GM21390 (cell line): ENCODE data around the gene MFAP4.

Source experiments
- ATAC-seq: cut with Tn5 transposase; IDR thresholded peaks from one replicate; pipeline ENCODE4 v1.9.1; 2021; ENCODE audit not compliant: unreplicated experiment

The MFAP4 gene

DNA sequence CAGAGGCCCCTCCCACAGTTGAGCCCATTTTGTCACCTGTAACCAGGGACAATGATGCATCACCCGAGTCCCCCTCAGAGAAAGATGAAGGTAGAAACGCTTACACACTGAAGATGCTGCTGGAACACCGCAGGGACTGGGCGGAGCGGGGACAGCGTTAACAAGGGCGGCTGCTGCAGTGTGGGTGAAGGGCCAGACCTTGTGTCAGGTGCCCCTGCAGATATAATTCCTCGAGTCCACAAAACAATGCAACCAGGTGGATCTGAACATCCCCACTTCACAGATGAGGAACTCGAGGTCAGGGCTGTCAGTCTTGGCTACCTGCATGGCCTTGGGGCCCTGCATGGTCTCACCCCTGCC is 15.0 kb downstream of the MFAP4 start:
- no peak for ATAC-seq

DNA sequence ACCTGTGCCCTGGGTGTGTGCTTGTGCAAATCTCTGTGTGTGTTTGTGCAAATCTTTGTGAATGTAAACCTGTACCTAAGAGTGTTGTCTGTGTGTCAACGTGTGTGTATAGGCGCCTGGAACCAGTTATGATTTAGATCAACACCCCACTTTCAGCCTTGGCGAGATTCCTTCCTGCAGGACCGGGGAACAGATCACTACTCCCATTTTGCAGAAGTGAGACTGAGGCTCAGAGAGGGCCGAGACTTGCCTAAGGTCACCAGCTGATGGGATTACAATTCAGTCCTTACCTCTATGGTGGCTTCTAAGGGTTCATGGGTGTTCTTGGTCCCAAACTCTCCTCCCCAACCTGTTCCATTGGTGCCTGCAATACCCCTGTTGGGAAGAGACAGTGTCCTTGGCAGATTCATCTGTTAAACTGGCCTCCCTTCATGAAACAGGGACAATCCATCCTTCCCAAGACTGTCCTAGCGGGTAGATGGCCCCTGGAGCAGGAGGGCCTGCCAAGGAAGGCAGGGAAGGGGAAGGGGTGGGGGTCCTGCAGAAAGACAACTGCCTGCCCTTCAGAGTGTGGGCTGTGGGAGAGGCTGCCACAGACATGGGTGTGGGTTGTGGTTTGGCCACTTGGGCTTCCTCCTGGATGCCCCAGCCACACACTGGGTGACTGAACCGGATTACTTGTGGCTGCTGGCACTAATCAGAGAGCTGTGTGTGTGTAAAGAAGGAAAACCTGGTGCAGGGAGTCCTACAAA is 15.6 kb downstream of the MFAP4 start:
- no peak for ATAC-seq

DNA sequence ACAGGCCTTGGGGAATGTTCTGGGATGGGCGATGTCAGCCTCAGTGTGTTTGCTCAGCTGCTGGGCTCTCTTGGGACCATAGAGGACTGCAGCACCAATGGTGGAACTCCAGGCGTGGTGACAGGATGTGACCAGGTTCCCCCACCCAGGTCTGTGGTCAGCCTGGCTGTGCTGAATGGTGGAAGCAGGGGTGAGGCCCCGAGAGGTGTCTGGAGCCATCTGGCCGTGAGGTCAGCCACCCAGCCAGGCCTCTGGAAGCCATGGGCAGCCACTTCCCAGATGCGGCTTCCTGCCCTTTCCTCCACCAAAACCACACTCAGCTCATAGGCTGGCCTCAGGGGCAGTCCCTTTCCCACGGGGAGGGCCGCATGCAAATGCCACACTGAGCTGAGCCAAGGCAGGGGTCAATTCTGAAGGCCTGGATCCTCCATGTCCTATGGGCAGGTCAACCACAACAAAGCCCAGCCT is 16.5 kb downstream of the MFAP4 start:
- ATAC-seq: no peak

DNA sequence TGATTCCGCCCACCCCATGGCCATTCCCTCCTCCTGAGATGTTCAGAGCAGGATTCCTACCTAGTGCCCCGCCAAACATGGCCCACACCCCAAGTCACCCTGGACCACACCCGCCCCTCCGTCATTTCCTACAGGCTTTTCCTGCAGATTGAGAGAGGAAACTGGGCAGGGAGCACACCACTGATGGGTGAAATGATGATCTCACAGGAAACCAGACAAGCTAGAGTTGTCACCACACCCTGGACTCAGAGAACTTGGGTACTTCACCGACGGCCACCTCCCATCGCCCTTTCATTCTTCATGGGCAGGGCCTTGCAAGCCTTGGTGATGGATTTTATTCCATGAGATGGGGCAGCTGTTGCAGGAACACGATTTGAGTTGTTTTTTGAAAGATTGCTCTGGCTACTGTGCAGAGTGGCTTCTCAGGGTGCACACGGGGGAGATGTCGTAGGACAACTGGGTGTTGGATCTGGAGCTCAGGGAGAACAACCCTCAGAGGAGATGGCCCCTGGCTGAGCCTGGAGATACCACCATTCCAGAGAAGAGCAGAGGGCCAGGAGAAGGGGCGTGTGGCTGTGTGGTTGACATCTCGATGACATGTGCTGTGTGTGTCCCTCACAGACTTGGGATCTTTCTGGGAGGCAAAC is 17.0 kb downstream of the MFAP4 start:
- ATAC-seq: no peak

DNA sequence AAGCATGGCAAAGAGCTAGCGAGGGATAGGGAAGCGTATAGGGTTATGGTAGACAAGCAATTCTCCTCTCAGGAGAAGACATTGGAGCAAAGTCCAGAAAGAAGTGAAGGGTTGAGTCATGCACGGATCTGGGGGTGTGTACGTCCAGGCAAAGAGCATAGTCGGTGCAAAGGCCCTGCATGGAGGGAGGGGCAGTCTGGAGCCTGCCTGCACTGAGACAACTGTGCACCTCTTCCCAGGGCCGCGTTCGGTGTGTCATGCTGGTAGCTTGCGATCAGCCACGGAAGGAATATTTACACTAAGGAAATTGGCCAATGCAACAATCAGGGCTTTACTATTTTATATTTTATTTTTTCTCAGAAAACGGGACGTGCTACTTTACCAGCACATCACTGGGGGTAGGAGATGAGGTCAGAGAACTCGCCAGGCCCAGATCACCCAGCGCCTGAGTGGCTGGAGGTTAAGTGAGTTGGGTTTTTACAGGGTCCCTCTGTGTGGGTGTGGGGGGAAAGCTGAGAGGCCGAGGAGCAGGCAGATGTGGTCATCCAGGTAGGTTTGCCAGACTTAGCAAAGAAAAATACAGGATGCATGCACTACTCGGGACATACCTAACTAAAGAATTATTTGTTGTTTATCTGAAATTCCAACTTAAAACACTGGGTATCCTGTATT is 17.7 kb downstream of the MFAP4 start:
- no peak for ATAC-seq

DNA sequence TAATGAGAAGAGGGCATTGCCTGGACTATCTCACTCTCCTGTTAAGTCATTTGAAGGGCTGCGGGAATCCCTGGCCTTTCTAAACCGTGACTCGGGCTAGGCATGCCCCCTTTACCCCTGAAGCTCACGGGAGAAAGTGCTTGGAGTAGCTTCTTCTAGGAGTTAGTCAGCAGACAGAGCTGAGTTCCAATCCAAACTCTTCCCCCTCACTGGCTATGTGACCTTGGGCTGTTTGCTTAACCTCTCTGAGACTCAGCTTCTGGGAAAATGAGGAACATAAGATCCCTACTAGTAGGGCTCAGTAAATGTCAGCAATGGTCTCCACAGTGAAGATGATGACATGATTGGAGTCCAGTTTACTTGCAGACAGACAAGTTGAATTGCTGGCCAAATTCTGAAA is 18.8 kb downstream of the MFAP4 start:
- ATAC-seq: no peak

DNA sequence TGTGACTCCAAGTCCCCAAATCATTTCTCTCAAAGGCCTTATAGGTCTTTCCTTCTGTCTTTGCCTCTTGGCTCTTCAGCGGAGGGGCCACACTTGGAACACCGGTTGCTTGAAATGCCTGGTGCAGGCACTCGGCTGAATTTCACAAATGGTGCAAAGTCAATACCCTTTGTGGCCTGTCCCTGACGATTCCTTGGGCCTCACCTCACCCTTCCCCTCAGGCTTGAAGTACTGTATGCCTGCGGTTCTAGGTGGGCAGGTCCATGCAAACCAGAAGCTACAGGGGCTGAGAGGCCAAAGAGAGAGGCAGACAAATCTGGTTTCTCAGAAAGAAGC is 20.4 kb downstream of the MFAP4 start:
- no peak for ATAC-seq

DNA sequence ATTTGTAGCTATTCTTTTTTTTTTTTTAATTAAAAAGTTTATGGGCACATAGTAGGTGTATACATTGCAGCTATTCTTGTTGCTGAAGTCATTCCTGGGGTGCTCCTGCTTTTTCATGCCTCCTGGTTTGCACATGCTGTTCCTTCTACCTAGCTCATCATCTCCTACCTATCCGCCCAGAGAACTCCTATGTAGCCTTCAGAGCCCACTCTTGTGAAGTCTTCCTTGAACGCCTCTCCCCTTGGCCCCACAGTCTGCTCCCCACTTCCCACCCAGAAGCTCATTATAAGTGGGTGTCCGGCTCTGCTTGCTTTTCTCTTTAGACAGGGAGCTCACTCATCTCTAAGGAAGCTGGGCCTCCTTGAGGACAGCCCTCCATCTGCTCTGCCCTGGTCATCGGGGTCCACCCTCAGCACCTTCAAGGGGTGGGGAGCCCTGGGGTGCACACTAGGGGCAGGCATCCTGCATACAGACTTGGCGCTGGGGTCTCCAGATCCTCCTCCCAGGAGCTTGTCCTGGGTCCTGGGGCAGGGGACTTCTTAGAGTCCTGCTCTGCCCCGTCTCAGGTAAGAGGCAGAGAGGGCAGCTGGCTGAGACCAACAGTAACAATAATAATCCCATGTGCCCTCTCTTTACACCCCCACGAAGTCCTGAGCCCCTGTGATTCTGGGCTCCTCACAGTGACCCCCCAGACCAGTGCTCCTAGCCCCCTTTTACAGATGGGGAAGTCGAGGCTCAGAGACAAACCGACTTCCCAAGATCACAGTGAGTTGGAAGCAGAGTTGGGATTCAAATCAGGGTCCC is 21.0 kb downstream of the MFAP4 start:
- ATAC-seq: no peak

DNA sequence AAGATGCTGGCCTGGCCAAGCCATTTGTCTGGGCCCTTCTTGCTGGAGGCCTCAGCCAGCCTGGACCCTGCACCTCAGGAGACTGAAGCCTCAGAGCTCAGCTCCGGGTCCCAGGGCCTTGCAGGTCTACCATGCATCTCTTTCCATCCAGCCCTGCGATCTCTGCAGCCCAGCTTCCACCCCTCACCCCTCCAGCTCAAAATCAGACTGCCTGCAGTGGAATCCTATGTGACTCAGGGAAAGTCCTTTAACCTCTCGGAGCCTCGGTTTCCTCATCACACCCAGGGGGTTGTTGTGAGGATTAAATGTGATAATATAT is 21.5 kb downstream of the MFAP4 start:
- no peak for ATAC-seq

DNA sequence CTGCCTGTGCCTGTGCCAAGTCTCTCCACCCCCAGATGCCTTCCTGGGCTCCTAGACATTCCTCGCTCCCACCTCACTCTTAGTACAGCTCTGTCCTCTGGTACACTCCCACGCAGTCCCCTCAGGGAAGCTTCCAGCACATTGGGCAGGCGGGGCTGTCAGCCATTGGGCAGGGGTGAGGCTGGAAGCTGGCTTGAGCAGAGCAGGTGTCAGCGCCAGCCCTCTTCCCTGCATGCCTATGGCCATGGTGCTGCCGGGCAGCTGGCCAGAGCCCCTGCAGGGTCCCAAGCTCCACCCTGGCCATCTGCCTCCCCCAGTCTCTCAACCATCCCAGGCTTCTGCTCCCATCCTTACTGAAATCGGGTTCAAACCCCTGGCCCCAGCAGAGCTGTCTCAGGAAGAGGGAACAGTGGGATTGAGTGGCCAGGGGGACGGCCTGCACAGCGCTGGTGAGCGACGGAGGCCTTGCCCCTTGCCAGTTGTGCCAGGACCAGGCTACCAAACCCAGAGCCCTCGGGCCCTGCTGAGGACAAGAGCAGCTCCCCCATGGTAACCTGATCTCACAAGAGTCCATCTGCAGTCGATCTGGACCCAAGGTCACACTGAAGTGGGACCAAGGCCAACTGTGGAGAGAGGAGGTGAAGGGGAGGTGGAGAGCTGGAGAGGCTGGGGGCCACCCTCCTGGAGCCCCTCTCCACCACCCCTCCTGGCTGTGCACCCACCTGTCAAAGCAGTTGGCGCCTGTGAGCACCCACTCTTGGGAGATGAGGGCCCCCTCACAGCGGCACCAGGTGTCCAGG is 22.1 kb downstream of the MFAP4 start:
- ATAC-seq: no peak

DNA sequence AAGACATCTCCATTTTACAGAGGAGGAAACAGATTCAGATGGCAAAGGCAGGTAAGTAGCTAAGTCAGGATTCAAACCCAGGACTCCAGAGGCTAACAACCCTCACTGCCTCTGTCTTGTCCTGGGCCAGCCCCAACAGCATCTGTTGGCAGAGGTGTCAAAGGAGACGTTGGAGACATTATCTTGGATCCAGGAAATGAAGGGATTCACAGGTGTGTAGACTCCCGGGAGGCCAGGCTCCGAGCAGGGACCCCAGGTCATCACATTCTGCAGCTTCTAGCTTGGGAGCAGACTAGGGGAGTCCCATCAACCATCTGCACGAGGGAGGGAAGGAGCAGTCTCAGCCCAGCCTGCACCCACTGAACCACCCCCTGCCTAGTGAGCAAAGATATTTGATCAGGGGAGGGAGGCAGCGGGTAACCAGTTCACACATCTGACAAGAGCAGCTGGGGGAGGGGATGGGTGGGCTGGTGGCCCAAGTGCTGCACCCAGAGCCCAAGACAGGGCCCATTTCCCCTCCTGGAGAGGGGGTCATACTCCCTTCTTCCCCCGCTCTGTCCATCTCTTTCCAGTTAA is 23.4 kb downstream of the MFAP4 start:
- no peak for ATAC-seq

DNA sequence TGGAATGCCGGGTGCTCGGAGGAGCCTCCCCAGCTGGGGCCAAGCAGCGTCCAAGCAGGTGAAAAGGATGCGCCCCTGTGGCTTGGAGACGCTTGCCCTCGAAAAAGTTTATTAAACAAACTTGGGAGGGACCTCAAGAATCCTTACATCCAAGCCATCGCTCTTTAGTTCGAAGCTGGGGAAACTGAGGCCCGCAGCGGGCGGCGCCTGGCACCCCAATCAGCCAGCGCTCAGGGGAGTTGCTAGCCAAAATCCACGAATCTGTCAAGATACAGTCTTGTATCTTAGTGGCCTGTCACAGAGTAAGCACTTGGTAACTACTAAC is 23.9 kb downstream of the MFAP4 start:
- no peak for ATAC-seq

DNA sequence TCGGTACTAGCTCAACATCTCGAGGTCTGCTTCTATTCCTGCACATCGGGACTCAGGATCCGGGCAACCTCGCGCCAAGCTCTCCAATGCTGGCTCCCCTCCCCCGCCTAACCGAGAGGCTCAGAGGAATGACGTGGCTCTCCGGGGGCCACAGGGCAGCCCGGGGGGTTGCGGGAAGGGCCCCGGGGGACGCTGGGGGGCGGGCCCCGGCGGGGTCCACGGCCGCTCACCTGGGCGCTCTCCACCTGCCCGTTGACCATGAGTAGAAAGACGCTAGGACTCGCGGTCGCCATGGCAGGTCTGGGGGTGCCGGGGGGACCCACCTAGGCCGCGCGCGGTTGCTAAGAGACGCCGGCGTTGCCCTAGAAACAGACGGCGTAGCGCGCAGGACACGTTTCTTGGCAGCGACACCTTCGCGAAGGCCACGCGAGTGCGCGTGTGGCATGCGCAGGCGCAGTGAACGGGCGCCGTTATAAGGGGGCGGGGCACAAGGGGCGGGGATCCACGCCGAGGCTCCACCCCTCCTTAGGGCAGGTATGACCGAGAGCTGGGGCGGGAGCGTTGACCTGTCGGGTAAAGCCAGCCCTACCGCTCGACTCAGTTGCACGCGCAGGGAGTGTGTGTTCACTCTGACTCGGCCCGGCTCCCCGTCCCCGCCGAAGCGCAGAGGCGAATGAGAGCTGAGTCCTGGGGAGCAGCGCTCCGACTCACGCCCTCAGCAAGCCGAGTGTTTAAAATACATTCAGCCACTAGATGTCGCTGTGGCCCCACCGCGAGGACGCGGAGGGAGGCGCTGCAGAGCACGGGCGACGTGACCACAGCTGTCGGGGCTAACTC is 24.5 kb downstream of the MFAP4 start, which contains the start of gene B9D1:
B9D1 (minus strand) TSS at position 447 of the 837 bp plus-strand sequence; CDS start at position 293, 154 bp downstream.
- peak; percentile 83 for ATAC-seq

DNA sequence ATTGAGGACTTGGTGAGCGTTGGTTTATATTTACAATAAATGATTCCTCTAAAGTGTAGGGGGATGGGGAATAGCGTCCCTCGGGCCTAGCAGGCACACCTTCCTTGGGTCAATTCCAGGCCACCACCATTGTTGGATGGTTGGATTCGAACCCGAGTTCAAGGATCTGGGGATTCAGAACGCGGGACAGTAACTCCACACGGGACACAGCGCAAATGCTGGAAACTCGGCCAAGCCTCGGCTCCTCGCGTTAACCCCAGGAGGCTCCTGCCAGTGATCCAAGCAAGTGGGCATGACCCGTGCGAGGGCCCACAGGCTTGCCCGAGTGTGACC is 25.1 kb downstream of the MFAP4 start:
- ATAC-seq: no peak

DNA sequence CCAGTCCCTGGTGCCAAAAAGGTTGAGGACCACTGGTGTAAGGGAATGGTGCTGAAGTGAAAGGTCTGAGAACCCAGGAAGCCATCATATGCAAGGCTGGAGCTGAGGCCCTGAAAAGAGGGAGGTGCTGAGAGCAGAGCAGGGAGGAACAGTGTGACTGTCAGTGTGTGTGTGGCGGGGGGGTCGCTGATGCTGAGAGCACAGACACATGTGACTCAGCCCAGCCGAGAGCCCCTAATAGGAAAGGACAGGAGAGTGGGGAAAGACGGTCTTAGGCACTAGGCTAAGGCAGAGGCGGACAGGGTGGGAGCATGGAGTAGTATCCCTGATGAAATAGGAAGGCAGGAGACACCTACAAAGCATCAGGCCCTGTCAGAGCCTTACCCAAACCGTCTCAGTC is 25.7 kb downstream of the MFAP4 start:
- ATAC-seq: no peak

DNA sequence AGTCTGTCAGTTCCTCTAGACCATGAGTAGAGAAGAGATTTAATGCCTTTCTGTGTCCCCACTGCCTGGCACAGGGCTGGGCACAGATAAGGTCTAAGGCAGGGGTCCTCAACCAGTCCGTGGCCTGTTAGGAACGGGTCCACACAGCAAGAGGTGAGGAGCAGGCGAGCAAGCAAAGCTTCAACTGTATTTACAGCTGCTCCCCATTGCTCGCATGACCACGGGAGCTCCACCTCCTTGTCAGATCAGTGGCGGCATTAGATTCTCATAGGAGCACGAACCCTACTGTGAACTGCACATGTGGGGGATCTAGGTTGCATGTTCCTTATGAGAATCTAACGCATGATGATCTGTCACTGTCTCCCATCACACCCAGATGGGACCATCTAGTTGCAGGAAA is 26.2 kb downstream of the MFAP4 start:
- ATAC-seq: no peak

DNA sequence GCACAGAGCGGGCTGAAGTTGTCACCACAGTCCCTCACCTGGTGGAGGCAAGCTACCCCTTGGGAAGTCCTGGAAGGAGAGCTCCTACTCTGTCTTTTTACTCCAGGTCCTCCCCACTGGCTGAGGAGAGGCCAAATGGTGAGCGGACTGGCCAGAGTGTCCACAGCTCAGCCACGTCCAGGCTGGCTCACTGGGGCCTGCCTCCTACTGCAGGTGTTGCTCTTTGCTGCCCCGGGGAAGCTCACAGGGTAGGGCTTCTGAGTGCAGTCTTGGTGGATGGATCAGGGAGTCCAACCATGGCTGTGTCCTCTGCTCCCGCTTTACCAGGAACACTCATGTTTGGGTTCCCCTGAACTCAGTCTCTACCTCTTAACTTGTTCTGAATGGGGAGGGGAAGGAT is 27.1 kb downstream of the MFAP4 start:
- ATAC-seq: no peak

DNA sequence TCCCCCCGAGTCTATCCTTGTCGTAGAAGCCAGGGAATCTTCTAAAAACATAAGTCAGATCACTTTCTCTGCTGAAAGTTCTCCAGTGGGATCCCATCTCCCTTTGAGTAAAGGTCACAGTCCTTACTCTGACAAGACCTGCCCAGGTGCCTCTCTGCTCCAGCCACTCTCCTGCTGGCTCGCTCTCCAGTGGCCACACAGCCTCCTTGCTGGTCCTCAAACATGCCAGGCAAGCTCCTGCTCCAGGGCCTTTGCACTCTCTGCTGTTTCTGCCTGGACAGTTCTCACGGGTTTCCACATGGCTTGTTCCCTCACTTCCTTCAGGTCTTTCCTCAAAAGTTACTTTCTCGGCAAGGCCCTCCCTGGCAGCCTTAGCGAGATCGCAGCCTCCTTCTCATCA is 27.8 kb downstream of the MFAP4 start:
- no peak for ATAC-seq

DNA sequence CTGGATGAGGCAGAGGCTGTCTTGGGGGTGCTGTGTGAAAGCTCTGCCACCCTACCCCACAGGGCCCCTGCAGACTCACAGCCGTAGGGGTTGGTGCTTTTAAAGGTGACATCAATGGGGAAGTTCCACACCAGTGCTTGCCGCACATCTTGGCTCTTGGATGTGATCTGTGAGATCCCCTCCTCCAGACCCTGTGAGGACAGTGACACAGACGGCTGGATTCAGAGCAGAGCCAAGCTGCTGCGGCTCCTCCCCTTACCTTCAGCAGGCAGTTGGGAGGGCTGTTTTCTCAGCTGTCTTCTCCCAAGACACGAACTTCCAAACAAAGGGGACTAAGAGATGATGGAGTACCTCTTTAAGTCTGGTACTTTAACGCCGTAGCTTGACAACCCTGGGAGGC is 29.2 kb downstream of the MFAP4 start:
- ATAC-seq: no peak

DNA sequence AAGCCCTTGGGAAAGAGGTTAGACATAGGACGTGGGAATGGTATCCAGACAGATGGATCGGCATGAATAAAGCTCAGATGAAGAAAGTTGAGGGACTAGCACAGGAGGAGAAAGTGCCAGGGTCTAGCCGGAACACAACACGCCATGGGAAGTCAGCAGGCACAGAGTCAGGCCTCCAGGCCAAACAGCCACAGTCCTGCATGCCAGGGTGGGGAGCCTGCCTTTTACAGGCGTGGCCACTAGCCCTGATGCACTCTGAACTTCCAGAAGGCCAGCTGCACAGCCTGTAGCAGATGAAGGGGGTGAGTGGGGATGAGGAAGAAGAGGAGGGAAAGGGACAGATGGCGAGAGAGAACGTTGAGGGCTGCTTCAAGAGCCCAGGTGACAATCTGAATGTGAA is 29.6 kb downstream of the MFAP4 start:
- no peak for ATAC-seq
